ENCODE measurements around the gene PDE4C. TPM values are rescaled to one million over a fixed set of nuclear protein-coding genes. Genes with fewer than 3 reads are reported as not detected.

PDE4C gene
- total RNA-seq, 4 donors from 2014 or later: 0.29 TPM; not detected in 3

- WGBS, 2 donors: 85 to 88% methylated on average over 11 of the region's 11 CpGs
- intact Hi-C loops (cut with DNase I; ENCODE audit: low total_unique reads): no loop called here
- TF ChIP-seq POLR2A (IDR thresholded peaks at IDR 0.05): no peak
- TF ChIP-seq CTCF (IDR thresholded peaks at IDR 0.05): no peak
- H3K4me3 ChIP-seq (ENCODE audit: low read depth, poor library complexity, severe bottlenecking): no peak overlapping the region
- no peak for DNase-seq (ENCODE audit: low spot score in 2 of 2)
These were observed 51.3 kb downstream of the PDE4C start for GRCh38 chr19:18174983-18175382.

Other genes starting within 250 kb of the PDE4C start
- gene ARRDC2, start 218.3 kb downstream of the PDE4C start, total RNA-seq: 10 to 100 TPM; 54.1 to 92.8 (median 73.5) TPM
- under 1 TPM in 2 of 4 donors, not detected in 2; 0.34 to 0.58 TPM for gene IL12RB1, start 139.5 kb downstream of the PDE4C start, total RNA-seq
- gene MAST3, start 128.7 kb downstream of the PDE4C start, total RNA-seq: 10 to 100 TPM; 12.9 to 19.8 (median 17.0) TPM
- gene PIK3R2, start 73.3 kb downstream of the PDE4C start, total RNA-seq: 10 to 100 TPM in 3 of 4 donors, 1 to 10 TPM in 1; 8.3 to 39.4 (median 32.2) TPM
- gene IFI30, start 52.6 kb downstream of the PDE4C start, total RNA-seq: 100 to 1,000 TPM in 2 of 4 donors, 10 to 100 TPM in 2; 39.1 to 214 (median 98.3) TPM
- gene MPV17L2, start 33.2 kb downstream of the PDE4C start, total RNA-seq: 10 to 100 TPM in 3 of 4 donors, 1 to 10 TPM in 1; 8.5 to 29.3 (median 20.2) TPM
- gene RAB3A, start 22.4 kb downstream of the PDE4C start, total RNA-seq: 1 to 10 TPM in 3 of 4 donors, under 1 TPM in 1; 0.91 to 2.7 (median 2.1) TPM
- 1 to 10 TPM in 3 of 4 donors, under 1 TPM in 1; 0.97 to 5.9 (median 3.1) TPM for gene IQCN, start 48.0 kb upstream of the PDE4C start, total RNA-seq
- gene JUND, start 55.2 kb upstream of the PDE4C start, total RNA-seq: 100 to 1,000 TPM; 337 to 886 (median 413) TPM
- 100 to 1,000 TPM in 2 of 4 donors, 10 to 100 TPM in 2; 59.7 to 149 (median 105) TPM for gene LSM4, start 96.6 kb upstream of the PDE4C start, total RNA-seq
- 1 to 10 TPM; 2.4 to 7.1 (median 4.8) TPM for gene PGPEP1, start 114.2 kb upstream of the PDE4C start, total RNA-seq
- gene GDF15, start 159.7 kb upstream of the PDE4C start, total RNA-seq: 1 to 10 TPM in 2 of 4 donors, under 1 TPM in 1, not detected in 1; 0.49 to 5.1 (median 4.5) TPM
- 1 to 10 TPM in 3 of 4 donors, not detected in 1; 1.2 to 3.4 (median 2.2) TPM for gene LRRC25, start 171.2 kb upstream of the PDE4C start, total RNA-seq
- 10 to 100 TPM; 28.8 to 42.0 (median 36.0) TPM for gene SSBP4, start 193.0 kb upstream of the PDE4C start, total RNA-seq
- 10 to 100 TPM; 16.9 to 29.9 (median 22.3) TPM for gene ISYNA1, start 211.7 kb upstream of the PDE4C start, total RNA-seq

Data from lower leg skin (tissue), 4 donors.